HCT116 (cell line): ENCODE data around the gene TRIM6. TPM values are rescaled to one million over a fixed set of nuclear protein-coding genes. Genes with fewer than 3 reads are reported as not detected.

Experiments used
- ATAC-seq: fragments of 200-7000 bp; cut with Tn5 transposase; 2 replicates; pipeline ENCODE4 v1.9.1; 2020; ENCODE audit warnings: mild to moderate bottlenecking, moderate library complexity
- BruUV-seq: library from RNA; stranded (reverse); fragments of 400-500 nt; replicated peaks from 2 replicates; lab custom pipeline; 2021; lab: Mats Ljungman, UMichigan
- CTCF ChIA-PET: fragments of 300-600 bp; sonication (Branson Sonifier 250); formaldehyde crosslinking; loops from one replicate; lab custom pipeline; 2021; ENCODE audit warnings: antibody characterized with exemption; lab: Charles Lee
- POLR2A ChIA-PET: fragments of 300-600, 350-600 bp; sonication (Branson Sonifier 250); formaldehyde crosslinking; loops from one replicate; lab custom pipeline; 2021; ENCODE audit warnings: antibody characterized with exemption; lab: Charles Lee
- RAD21 ChIA-PET, 2 experiments: fragments of 300-600 bp; sonication (Branson Sonifier 250); formaldehyde crosslinking; loops; one replicate each; lab custom pipeline; 2023; ENCODE audit warnings: low total read pairs in 2 of 2; ENCODE audit not compliant: uncharacterized antibody in 2 of 2, unreplicated experiment in 2 of 2, low non-redundant PET in 1 of 2; lab: Charles Lee
- DNase-seq: peaks from one replicate; pipeline ENCODE4 v3.0.0-alpha.2; 2010; ENCODE audit warnings: low read depth, low spot score
- H2AFZ ChIP-seq: fragments of 200-600 bp; shearing (Covaris generic), sonication (generic); 2 replicates; pipeline ENCODE4 v1.6.1; 2017; ENCODE audit warnings: low read depth, mixed run types, mixed read lengths, antibody characterized with exemption, low read length; ENCODE audit not compliant: poor library complexity, severe bottlenecking
- H3K27ac ChIP-seq: 2 replicates; pipeline ENCODE4 v1.5.1; 2012; ENCODE audit warnings: low read depth, low read length
- H3K27me3 ChIP-seq: fragments of 200-600 bp; sonication (generic); 2 replicates; pipeline ENCODE4 v1.6.1; 2016; ENCODE audit warnings: mixed run types, low read length, mixed read lengths; ENCODE audit not compliant: insufficient read depth
- H3K36me3 ChIP-seq, 2 experiments: fragments of 200-500 bp in 1 of 2; fragments of 200-600 bp in 1 of 2; sonication (Bioruptor generic) in 1 of 2; sonication (generic) in 1 of 2; 2 replicates each; pipeline versions ENCODE4 v1.5.1 to v1.6.1; 2014 to 2016; ENCODE audit warnings: low read length in 2 of 2, inconsistent platforms in 1 of 2, mixed read lengths in 1 of 2, mixed run types in 1 of 2; ENCODE audit not compliant: insufficient read depth in 2 of 2, control insufficient read depth in 1 of 2
- H3K4me1 ChIP-seq, 2 experiments: fragments of 200-600 bp in 1 of 2; sonication (generic) in 1 of 2; 2 replicates each; pipeline versions ENCODE4 v1.5.1 to v1.6.1; 2012 to 2017; ENCODE audit warnings: low read length in 2 of 2, inconsistent platforms in 1 of 2, mild to moderate bottlenecking in 1 of 2, mixed read lengths in 1 of 2, mixed run types in 1 of 2, moderate library complexity in 1 of 2; ENCODE audit not compliant: insufficient read depth in 2 of 2, control insufficient read depth in 1 of 2
- H3K4me2 ChIP-seq: fragments of 200-600 bp; sonication (generic); 2 replicates; pipeline ENCODE4 v1.6.1; 2017; ENCODE audit warnings: mixed run types, low read length, mixed read lengths
- H3K4me3 ChIP-seq, 2 experiments: fragments of 200-600 bp in 1 of 2; sonication (generic) in 1 of 2; replicated peaks in 1 of 2; 2 replicates each; pipeline ENCODE4 v1.5.1; 2011 to 2016; ENCODE audit warnings: low read length in 2 of 2, control low read depth in 1 of 2, low read depth in 1 of 2, mild to moderate bottlenecking in 1 of 2, mixed read lengths in 1 of 2, mixed run types in 1 of 2
- H3K79me2 ChIP-seq: fragments of 200-600 bp; sonication (generic); 2 replicates; pipeline ENCODE4 v1.6.1; 2017; ENCODE audit warnings: mild to moderate bottlenecking, mixed run types, low read length, moderate library complexity, mixed read lengths; ENCODE audit not compliant: insufficient read depth
- H3K9ac ChIP-seq: fragments of 200-600 bp; sonication (generic); 2 replicates; pipeline ENCODE4 v1.6.1; 2016; ENCODE audit warnings: low read length, mixed read lengths
- H3K9me2 ChIP-seq: fragments of 200-600 bp; sonication (generic), shearing (Covaris generic); 2 replicates; pipeline ENCODE4 v1.6.1; 2017; ENCODE audit warnings: mixed run types, mild to moderate bottlenecking, moderate library complexity; ENCODE audit not compliant: insufficient read depth
- H3K9me3 ChIP-seq, 2 experiments: fragments of 200-500 bp in 1 of 2; fragments of 200-600 bp in 1 of 2; sonication (Bioruptor generic) in 1 of 2; sonication (generic) in 1 of 2; 2 replicates each; pipeline ENCODE4 v1.6.1; 2014 to 2017; ENCODE audit warnings: low read length in 2 of 2, mixed read lengths in 2 of 2, inconsistent platforms in 1 of 2, low read depth in 1 of 2, mild to moderate bottlenecking in 1 of 2, mixed run types in 1 of 2, moderate library complexity in 1 of 2; ENCODE audit not compliant: control insufficient read depth in 1 of 2, insufficient read depth in 1 of 2
- H4K20me1 ChIP-seq: fragments of 200-600 bp; sonication (generic), shearing (Covaris generic); 2 replicates; pipeline ENCODE4 v1.6.1; 2017; ENCODE audit warnings: mixed run types, mild to moderate bottlenecking, moderate library complexity; ENCODE audit not compliant: insufficient read depth
- CBX3 ChIP-seq: IDR thresholded peaks from 2 replicates; pipeline ENCODE4 v1.6.1; 2012; ENCODE audit warnings: low read depth
- CEBPB ChIP-seq: IDR thresholded peaks from 2 replicates; pipeline ENCODE4 v1.6.1; 2012; ENCODE audit warnings: low read depth
- EZH2 ChIP-seq: fragments of 200-600 bp; sonication (generic); IDR thresholded peaks from 2 replicates; pipeline ENCODE4 v1.6.1; 2017; ENCODE audit warnings: antibody characterized with exemption, mixed run types
- EZH2phosphoT487 ChIP-seq: fragments of 200-600 bp; IDR thresholded peaks from 2 replicates; pipeline ENCODE4 v1.6.1; 2018; ENCODE audit warnings: antibody characterized with exemption, borderline replicate concordance
- FOSL1 ChIP-seq: IDR thresholded peaks from 2 replicates; pipeline ENCODE4 v1.6.1; 2012; ENCODE audit warnings: low read depth
- MAX ChIP-seq: IDR thresholded peaks from 2 replicates; pipeline ENCODE4 v1.6.1; 2012
- SP1 ChIP-seq: IDR thresholded peaks from 2 replicates; pipeline ENCODE4 v1.6.1; 2012; ENCODE audit warnings: low read depth
- intact Hi-C: fragments of 100-400 bp; cut with micrococcal nuclease; formaldehyde crosslinking; loops from 2 replicates; pipeline ENCODE4 v1.10.0; 2022
- total RNA-seq: library from RNA; stranded (reverse); gene quantifications from one replicate; pipeline ENCODE4 v1.2.1, GENCODE V29; 2021; ENCODE audit not compliant: unreplicated experiment
- TF ChIP-seq, protein P1 (sequence below): IDR thresholded peaks from 2 replicates; pipeline ENCODE4 v1.6.1; 2012

TRIM6 gene
- total RNA-seq, 1 experiment from 2014 or later, result 3.0 TPM

- DNase-seq (no peak), ATAC-seq (no peak)
- no TSS peak for BruUV-seq
- TF ChIP-seq SP1 (no peak), MAX (no peak), EZH2 (no peak), EZH2phosphoT487 (no peak), CEBPB (no peak), FOSL1 (no peak), CBX3 (no peak)
- TF ChIP-seq, protein P1, sequence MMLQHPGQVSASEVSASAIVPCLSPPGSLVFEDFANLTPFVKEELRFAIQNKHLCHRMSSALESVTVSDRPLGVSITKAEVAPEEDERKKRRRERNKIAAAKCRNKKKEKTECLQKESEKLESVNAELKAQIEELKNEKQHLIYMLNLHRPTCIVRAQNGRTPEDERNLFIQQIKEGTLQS, result no peak
- Histone ChIP-seq H3K4me2 (no peak overlapping the region), H3K4me3 (no peak overlapping the region), H3K27ac (no peak overlapping the region), H4K20me1 (no peaks in the 10 kb centered on the region), H3K27me3 (no peaks in the 10 kb centered on the region), H2AFZ (no peak overlapping the region), H3K9ac (no peak overlapping the region), H3K9me2 (no peaks in the 10 kb centered on the region), H3K36me3 (no peaks in the 10 kb centered on the region), H3K9me3 (no peaks in the 10 kb centered on the region), H3K79me2 (no peaks in the 10 kb centered on the region), H3K4me1 (no peaks in the 10 kb centered on the region)
- ChIA-PET RAD21 (no interaction called here), CTCF (no interaction called here), POLR2A (no interaction called here)
- intact Hi-C loops, result no loop called here
Observed at GRCh38 chr11:5658318-5658717, 61.9 kb downstream of the TRIM6 start.

Other genes starting within 250 kb of the TRIM6 start
- not detected for gene OR51B6, start 245.1 kb upstream of the TRIM6 start, total RNA-seq
- not detected for gene OR51M1, start 212.8 kb upstream of the TRIM6 start, total RNA-seq
- gene OR51Q1, start 174.5 kb upstream of the TRIM6 start, total RNA-seq, result not detected
- 23.1 TPM for gene OR51I1, start 155.1 kb upstream of the TRIM6 start, total RNA-seq
- gene OR51I2, start 147.3 kb upstream of the TRIM6 start, total RNA-seq, result not detected
- gene OR52D1, start 108.0 kb upstream of the TRIM6 start, total RNA-seq, result not detected
- not detected for gene UBQLN3, start 86.7 kb upstream of the TRIM6 start, total RNA-seq
- gene UBQLNL, start 79.9 kb upstream of the TRIM6 start, total RNA-seq, result not detected
- gene OR52H1, start 48.1 kb upstream of the TRIM6 start, total RNA-seq, result not detected
- not detected for gene OR52B6, start 15.8 kb upstream of the TRIM6 start, total RNA-seq
- gene TRIM34, start 28.4 kb downstream of the TRIM6 start, total RNA-seq, result 0.42 TPM
- gene TRIM5, start 88.4 kb downstream of the TRIM6 start, total RNA-seq, result 13.7 TPM
- gene TRIM22, start 93.2 kb downstream of the TRIM6 start, total RNA-seq, result 0.61 TPM
- gene OR56B1, start 139.8 kb downstream of the TRIM6 start, total RNA-seq, result not detected
- not detected for gene OR52N4, start 157.6 kb downstream of the TRIM6 start, total RNA-seq
- not detected for gene OR52N5, start 186.7 kb downstream of the TRIM6 start, total RNA-seq
- not detected for gene OR52N1, start 194.6 kb downstream of the TRIM6 start, total RNA-seq
- gene OR52N2, start 212.3 kb downstream of the TRIM6 start, total RNA-seq, result not detected
- not detected for gene OR52E6, start 245.3 kb downstream of the TRIM6 start, total RNA-seq